ENCODE results near the gene BCL2L13.
A peak's percentile ranks its signal among the peaks of the same experiment; 100 is the strongest.
"Not testable (repeated sequence)": the region's sequence is repeated elsewhere in the genome, so short reads cannot be mapped to it uniquely, and the experiment has no call there.

The BCL2L13 gene, protein sequence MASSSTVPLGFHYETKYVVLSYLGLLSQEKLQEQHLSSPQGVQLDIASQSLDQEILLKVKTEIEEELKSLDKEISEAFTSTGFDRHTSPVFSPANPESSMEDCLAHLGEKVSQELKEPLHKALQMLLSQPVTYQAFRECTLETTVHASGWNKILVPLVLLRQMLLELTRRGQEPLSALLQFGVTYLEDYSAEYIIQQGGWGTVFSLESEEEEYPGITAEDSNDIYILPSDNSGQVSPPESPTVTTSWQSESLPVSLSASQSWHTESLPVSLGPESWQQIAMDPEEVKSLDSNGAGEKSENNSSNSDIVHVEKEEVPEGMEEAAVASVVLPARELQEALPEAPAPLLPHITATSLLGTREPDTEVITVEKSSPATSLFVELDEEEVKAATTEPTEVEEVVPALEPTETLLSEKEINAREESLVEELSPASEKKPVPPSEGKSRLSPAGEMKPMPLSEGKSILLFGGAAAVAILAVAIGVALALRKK

DNA sequence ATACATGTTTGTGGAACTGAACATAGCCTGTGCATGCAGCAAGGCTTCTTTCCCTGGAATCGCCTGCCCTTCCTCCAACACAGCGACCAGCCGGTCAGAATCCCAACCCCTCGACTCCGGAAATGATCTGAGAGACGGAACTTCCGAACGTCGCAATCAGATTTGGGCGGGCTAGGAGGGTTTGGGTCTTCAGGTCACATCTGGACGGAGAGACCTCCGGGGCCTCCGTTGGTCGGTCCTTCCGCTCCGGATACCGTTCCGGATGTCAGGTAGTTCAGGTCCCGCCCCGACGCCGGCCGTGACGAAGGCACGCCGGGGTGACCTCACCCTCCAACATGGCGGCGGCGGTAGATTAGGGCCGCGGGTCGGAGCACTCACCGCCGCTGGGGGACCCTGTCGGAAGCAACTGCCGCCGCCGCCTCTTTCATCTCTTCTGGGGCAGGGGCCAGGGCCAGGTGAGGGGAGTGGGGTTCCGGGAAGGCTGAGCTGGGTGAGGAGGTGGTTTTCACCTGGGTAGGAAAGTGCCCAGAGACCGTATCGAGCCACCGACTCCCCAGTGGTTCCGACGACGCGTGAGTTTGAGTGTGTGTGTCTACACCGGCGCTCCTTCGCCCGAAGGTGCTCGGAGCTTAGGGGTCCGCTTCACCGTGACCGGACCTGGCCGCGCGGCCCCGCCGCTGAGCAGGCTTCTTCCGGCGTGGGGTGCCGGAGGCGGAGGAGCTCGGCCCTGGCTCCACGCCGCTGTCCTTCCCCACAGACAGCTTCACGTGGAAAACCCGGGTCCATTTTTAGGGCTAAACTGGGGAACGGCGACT, at the start of gene BCL2L13:
TSS of gene BCL2L13 (plus strand) at position 326 of the 815 bp plus-strand sequence. CDS start 16,955 bp downstream, outside the sequence.
- DNase-seq, result peak; percentile 98

DNA sequence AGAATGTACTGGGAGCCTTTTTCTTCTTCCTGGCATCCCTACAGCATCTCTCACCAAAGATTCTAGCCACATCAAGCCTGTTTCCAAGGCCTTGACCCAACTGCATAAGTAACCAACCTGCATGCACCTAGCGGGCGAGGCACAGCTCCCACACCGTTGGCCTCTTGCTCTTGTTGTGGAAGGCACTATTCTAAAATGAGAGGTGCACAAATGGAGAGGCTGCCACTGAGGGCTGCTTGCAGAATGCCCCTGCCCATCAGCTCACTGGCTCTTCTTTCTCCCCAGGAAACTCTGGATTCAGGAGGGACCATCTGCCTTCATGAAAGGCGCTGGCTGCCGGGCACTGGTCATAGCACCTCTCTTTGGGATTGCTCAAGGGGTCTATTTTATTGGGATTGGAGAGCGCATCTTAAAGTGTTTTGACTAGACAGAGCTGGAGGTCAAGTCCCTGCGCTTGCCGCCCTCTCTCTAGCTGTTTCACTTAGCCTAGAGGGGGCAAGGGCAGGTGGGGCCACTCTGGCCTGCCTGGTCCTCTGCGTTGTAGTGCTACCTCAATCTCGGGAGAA, 48.7 kb upstream of the BCL2L13 start:
- no peak for DNase-seq

DNA sequence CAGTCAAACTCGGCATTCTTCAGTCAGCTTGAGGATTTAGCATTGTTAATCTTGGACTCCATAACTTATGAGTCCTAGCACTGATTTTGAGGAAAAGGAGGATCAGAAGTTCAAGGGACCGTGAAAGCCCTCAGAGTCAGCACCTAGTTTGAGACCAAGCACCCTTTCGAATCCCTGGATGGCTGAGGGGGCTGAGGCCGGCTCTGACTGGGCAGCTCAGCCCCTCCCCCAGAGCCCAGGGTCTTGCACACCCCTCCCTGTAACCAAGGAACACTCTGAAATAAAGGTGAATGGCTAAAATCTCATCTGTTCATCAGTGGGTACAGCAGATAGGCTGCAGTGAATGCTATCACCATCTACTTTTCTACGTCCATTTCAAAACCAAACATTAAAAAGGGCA, 48.0 kb upstream of the BCL2L13 start:
- DNase-seq, result no peak

DNA sequence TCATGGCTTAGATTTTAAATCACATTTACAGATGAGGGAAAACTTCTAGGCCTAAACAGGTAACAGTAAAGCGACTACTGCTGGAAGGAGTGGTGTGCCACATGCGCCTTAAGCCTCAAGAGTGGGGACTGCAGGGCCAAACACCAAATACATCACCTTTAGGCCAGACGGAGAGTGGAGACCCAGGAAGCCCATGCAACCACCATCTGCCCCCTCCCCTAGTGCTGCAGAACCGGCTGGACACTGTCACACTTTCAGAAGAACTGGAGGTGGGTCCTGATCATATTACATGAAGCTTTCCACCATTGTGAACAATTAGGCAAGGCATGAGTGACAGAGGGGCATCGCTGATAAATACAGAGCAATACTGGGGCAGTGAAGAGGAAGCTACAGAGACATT, 46.4 kb upstream of the BCL2L13 start:
- DNase-seq, result no peak

DNA sequence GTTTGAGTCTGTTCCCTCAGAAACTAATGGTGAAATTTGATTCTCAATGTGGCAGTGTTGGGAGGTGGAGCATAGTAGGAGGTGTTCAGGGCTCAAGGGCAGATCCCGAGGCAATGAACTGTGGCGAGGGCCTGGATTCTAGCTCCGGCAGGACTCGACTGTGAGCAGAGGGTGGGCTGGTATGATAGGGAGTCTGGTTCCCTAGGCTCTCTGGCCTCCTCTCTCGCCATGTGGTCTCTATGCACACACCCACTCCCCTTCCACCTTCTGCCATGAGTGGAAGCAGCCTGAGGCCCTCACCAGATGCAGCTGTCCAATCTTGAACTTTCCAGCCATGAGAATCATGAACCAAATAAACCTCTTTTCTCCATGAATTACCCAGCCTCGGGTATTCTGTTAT, 42.3 kb upstream of the BCL2L13 start:
- DNase-seq, result no peak

DNA sequence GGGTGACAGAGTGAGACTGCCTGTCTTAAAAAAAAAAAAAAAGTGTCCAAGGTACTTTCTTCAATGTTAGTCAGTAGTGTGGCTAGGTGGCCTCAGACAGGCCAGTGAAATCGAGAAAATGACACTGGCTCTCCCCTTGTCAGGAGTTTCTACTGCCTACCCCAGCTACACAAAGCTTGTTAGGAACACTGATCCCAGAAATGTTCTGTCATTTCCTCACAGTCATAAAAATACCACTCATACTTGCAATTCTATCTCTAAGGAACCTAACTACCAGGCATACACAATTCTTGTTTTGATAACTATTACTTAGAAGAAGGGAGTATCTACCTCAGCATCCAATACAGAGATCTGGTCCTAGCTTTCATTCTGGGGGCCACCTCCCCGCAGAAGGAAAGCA, 41.3 kb upstream of the BCL2L13 start:
- no peak for DNase-seq

DNA sequence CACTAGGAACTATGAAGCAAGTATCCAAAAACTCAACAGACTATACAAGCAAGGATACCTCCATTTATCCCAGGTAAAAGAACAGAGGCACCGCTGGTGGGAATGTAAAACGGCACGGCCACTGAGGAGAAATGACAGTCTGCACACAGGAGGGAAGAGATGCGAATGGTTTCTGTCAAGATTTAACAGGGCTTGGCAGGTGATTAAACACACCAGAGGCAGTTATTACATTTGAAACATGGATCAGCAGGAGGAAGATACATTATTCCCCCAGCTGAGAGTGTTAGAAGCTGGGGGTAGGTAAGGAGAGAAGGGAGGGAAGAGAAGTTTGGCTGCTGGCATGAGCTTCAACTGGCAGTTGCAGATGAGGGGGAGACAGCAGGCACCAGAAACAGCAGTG, 40.2 kb upstream of the BCL2L13 start:
- DNase-seq, result no peak

DNA sequence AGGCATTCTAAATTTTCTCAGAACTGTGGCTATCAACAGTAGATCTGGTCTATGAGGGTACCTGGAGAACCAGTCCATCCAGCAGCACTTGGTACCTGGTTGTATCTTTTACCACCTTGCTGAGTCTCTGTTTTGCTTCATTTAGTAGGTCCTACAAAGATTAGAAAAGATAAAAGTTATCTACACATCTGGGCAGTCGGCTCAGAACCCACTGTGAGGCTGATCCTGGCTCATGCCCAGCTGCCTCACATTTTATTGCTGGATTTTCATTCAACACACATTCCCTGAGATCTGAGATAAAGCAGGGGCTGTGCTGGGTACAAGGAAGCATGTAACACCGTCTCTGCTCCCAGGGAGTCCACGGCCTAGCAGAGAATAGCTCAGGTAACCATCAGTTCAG, 37.5 kb upstream of the BCL2L13 start:
- no peak for DNase-seq

DNA sequence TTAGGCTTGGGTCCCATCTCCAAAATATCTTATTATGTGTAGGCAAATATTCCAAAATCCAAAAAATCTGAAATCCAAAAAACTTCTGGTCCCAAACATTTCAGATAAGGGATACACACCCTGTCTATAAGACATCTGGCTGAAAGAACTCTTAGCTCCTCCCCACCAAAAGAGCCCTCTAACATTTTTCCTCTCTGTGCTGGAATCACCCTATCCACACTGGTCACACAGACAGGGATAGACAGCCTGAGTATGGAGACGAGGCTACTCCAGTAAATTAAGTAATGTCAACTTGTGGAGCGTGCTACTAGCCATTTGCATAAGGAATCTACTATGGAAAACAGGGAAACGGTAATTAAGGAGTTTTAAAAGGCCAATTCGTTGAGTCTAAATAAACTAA, 34.9 kb upstream of the BCL2L13 start:
- no peak for DNase-seq

DNA sequence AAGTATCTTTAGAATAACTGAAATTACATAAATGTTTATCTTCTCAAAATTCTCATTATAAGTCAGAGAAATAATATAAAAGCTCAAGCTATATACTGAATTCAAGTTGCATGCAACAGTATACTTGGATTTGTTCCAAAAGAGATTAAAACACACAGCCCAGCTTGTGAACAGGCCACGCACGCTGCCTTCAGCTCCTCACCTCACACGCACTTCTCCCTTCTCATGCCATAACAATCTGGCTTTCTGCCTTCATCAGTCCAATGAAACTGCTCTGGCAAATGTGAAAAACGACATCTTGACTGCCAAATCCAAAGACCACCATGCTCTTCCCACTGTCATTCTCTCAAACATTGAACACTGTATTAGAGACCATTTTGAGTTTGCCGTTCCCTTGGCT, 32.1 kb upstream of the BCL2L13 start:
- peak; percentile 80 for DNase-seq

DNA sequence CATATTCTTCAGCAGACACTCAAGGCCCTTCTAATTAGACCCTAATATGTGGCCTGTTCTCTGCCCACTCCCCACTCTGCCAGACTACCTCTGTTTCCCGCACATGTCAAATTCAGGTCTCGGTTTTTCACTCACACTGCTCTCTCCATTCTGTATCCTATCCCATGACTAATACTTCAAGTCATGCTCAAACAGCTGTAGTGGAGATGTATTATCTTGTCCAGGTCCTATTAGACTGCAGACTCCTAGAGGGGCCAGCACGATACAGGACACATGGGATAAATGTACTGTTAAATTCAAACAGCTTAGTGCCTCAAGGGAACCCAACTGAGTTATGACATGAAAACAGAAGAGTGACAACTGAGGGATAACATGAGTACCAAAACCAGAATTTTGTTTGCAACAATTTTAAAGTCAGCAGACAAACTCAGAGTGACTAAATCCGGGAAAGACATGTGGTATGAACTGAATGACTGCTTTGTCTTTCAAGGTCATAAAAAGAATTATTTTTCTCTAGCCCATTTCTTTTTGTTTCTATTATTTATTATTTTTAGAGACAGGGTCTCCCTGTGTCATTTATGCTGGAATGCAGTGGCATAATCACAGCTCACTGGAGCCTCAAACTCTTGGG, 30.6 kb upstream of the BCL2L13 start:
- DNase-seq, result no peak

DNA sequence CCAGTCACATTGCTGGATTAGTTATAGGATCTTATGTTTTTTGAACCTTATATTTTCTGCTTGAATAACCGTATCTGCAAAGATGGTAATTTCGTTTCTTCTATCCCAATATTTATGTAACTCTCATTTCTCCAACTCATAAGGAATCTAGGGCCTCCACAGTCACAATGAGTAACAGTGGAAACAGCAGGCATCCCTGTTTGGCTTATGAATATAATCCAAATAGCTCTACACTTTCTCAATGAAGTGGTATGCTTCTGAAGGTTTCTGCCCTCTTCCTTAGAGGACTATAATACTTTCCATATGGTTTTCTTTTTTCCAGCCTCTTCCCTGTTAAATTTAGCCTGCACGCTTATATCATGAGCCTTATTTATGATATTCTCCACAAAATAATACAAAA, 26.5 kb upstream of the BCL2L13 start:
- DNase-seq, result no peak

DNA sequence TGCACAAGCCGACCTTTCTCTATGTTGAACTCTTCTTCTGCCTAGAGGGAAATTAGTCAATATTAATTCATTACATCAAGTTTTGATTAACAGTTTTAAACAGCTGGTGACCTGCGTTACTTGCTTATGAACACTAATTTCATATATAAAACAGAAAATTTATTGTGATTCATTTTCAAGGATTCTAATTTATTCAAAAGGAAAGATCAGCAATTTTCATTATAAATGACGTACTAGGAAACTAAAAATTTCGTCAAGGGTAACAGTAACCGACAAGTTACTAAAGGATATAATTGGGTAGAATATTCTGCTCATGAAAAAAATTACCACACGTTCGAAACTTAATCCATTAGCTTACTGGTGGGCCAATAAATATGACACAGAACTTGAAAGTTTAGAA, 25.3 kb upstream of the BCL2L13 start:
- no peak for DNase-seq

DNA sequence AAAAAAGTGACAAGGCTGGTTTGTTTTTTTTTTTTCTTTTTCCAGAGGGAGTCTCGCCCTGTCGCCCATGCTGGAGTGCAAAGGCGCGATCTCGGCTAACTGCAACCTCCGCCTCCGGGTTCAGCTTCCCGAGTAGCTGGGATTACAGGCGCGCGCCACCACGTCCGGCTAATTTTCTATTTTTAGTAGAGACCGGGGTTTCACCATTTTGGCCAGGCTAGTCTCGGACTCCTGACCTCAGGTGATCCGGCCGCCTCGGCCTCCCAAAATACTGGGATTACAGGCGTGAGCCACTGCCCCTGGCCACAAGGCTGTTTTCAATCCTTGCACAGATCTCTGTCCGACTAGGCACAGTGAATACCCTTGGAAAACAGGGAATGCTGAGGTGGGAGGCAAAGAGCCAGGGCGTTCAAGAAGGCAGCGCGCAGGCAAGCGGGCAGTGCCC, 10.6 kb upstream of the BCL2L13 start:
- DNase-seq, result peak; percentile 18

DNA sequence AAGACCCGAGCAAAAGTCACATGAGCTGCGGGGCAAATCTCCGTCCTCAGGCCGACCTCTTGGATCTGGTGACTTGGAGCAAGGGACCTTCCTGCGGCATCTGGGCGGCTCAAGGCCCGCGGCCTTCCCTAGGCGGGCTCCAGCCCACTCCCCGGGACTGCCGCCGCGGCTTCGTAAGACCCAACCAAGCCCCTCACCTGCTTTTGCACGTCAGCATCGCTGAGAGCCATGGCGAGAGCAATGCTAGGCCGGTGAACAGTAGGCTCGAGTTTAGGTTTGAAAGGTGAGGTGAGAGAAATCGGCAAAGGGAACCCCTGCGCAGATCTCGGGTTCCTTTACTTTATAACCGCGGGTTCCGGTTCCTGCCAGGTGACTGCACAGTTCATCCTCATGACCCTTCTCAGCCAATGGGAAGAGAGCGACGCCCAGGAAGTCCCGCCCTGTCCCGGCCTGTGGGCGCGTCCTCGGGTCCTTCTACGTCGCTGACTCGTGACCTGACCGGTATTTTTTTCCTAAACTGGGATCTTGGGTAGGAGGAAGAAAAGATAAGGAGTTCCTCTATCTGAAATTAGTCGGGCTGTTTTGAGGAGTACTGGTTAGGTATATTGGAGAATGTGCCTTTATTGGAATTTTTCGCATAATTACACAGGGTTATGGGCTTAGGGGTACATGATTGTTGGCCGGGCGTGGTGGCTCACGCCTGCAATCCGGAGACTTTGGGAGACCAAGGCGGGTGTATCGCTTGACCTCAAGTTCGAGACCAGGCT, 10.0 kb upstream of the BCL2L13 start, which contains the start of gene ATP6V1E1:
TSS of gene ATP6V1E1 (minus strand) at position 344 of the 767 bp plus-strand sequence. CDS start at position 230, 114 bp downstream.
- peak; percentile 99 for DNase-seq

DNA sequence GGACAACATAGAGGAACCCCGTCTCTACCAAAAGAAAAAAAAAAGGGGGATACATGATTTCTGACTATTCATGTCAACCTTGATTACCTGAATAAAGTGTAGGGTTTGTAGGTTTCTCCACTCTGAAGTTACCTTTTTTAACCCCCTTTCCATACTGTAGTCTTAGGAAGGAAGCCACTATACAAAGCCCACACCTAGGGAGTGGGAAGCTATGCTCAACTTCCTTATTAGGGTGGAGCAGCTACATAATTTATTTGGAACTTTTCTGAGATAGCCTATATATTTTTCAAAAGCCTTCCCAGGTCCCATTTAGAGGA, 9.4 kb upstream of the BCL2L13 start:
- no peak for DNase-seq

DNA sequence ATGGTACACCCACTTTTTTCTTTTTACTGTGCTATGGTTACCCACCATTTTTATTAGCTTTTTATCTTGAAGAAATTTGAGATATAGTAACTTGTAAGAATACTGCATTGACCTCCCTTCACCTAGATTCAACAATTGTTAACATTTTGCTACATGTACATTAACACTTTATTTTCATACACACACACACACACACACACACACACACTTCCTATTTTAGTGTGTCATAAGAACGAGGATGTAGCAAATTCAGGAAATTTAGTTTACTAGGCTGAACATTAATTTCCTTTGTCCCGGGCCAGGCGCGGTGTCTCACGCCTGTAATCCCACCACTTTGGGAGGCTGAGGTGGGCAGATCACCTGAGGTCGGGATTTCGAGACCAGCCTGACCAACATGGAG, 8.9 kb upstream of the BCL2L13 start:
- peak; percentile 35 for DNase-seq

DNA sequence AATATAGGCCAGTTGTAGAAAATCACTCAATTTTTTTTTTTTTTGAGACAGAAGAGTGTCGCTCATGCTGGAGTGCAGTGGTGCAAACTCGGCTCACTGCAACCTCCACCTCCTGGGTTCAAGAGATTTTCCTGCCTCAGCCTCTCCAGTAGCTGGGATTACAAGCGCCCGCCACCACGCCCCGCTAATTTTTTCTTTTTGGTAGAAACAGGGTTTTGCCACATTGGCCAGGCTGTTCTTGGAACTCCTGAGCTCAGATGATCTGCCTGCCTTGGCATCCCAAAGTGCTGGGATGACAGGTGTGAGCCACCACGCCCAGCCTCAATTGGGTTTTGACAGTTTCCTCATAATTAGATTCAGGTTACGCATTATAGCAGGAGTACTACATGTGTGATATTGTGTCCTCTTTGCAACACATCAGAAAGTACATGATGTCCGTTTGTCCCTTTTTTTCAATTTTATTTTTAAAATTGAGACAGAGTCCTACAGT, 7.4 kb upstream of the BCL2L13 start:
- DNase-seq, result no peak

DNA sequence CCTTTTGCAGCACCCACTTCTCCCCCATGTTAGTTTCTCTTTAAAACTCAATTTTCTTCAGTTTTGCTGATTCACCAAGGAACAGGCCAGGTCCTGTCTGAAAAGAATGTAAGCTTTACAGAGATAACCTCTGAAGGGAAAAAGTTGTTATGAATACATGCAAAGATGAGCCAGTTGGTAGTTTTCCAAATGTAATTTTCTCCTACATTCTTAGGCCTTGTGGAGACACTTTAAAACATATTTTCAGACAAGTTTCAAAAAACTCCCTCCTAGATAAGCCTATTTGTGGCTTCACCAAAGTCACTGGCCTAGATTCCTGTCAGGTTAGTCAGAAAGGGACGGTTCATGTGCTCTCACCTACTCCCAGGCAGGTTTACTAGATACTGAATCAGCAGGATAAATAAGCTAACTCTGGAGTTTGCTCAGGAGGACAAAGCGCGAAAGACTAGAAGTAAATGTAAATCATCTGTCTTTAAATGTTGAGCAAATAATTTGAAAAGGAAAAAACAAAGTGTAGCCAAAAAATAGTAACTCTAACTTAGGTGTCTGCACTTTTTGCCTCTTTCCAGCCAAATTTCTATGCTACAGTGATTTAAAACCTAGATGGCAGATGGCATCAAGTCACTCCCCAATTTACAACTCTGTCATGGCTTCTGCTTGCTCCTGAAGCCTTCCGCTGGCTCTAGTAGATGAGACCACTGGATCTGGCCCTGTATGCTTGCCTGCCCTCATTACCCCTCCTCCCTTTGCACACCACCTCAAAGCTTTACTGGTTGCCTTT, 5.2 kb upstream of the BCL2L13 start:
- DNase-seq, result peak; percentile 59

DNA sequence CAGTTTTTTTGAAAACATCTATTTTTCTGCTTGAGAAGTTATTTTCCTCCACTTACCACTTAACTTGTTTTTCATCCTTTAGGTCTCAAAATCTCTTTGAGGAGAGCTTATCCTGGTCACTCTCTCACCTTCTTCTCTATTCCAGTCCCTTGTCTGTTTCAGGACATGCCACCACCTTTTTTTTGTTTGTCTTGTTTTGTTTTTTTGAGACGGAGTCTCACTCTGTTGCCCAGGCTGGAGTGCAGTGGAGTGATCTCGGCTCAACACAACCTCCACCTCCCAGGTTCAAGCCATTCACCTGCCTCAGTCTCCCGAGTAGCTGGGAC, 4.6 kb upstream of the BCL2L13 start:
- no peak for DNase-seq

DNA sequence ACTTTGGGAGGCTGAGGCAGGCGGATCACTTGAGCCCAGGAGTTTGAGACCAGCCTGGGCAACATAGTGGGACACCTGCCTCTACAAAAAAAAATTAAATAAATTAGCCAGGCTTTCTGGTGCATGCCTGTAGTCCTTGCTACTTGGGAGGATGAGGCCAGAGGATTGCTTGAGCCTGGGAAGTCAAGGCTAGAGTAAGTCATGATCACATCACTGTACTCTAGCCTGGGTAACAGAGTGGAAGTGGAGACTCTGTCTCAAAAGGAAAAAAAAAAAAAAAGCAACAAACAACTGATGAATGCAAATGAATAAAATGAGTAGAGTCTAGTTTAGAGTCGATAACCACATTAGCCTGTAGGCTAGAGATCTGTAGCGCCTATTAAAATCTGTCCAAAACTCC, 3.9 kb upstream of the BCL2L13 start:
- no peak for DNase-seq

DNA sequence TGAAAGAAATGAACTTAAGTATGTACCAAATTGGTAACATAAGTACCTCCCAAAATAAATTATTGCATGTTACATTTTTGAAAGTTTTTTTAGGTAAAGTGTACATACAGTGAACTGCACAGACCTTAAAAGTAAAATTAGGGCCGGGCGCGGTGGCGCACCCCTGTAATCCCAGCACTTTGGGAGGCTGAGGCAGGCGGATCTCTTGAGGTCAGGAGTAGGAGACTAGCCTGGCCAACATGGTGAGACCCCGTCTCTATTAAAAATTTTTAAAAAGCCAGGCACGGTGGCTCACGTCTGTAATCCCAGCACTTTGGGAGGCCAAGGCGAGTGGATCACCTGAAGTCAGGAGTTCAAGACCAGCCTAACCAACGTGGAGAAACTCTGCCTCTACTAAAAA, 1.7 kb upstream of the BCL2L13 start:
- not testable (repeated sequence) for DNase-seq

All from hematopoietic multipotent progenitor cell treated with erythropoietin and hydrocortisone succinate and interleukin-3 and kit ligand, for 4 days (in vitro differentiated cells).